HG02588 (cell line): Measurements from ENCODE around the gene CCDC68.
"Not testable (repeated sequence)": the region's sequence is repeated elsewhere in the genome, so short reads cannot be mapped to it uniquely, and the experiment has no call there.

ENCODE experiments used
- ATAC-seq: cut with Tn5 transposase; IDR thresholded peaks from one replicate; pipeline ENCODE4 v1.9.1; 2021; ENCODE audit warnings: mild to moderate bottlenecking, moderate library complexity; ENCODE audit not compliant: unreplicated experiment

CCDC68 gene

GRCh38 chr18:54878659-54879358, 80.5 kb downstream of the CCDC68 start:
- no peak for ATAC-seq

- ATAC-seq = no peak
Observed at GRCh38 chr18:54878159-54878622, 81.1 kb downstream of the CCDC68 start.

GRCh38 chr18:54877076-54877475, 82.2 kb downstream of the CCDC68 start:
- ATAC-seq = no peak

GRCh38 chr18:54875063-54875462, 84.2 kb downstream of the CCDC68 start:
- ATAC-seq = no peak

- no peak for ATAC-seq
Observed at GRCh38 chr18:54873884-54874255, 85.4 kb downstream of the CCDC68 start.

- no peak for ATAC-seq
Observed at GRCh38 chr18:54872681-54873080, 86.6 kb downstream of the CCDC68 start.

- ATAC-seq = no peak
Observed at GRCh38 chr18:54871231-54871630, 88.0 kb downstream of the CCDC68 start.

GRCh38 chr18:54867131-54867530, 92.1 kb downstream of the CCDC68 start:
- no peak for ATAC-seq

- ATAC-seq = no peak
Observed at GRCh38 chr18:54860941-54861340, 98.3 kb downstream of the CCDC68 start.

GRCh38 chr18:54859667-54860421, 99.4 kb downstream of the CCDC68 start:
- no peak for ATAC-seq

GRCh38 chr18:54857499-54857898, 101.8 kb downstream of the CCDC68 start:
- no peak for ATAC-seq

GRCh38 chr18:54856105-54856646, 103.1 kb downstream of the CCDC68 start:
- ATAC-seq = no peak

- ATAC-seq = not testable (repeated sequence)
Observed at GRCh38 chr18:54855050-54855449, 104.2 kb downstream of the CCDC68 start.

GRCh38 chr18:54852780-54853675, 106.2 kb downstream of the CCDC68 start:
- no peak for ATAC-seq
